Amniotic epithelial cell (primary cell): ENCODE measurements around the gene PMPCA.

Experiments used
- DNase-seq: peaks from one replicate; pipeline ENCODE4 v3.0.0-alpha.2; 2010; ENCODE audit warnings: low read depth

PMPCA gene

GRCh38 chr9:136456258-136456657 is 45.8 kb downstream of the PMPCA start:
- no peak for DNase-seq

GRCh38 chr9:136457326-136457725 is 46.9 kb downstream of the PMPCA start:
- DNase-seq, result no peak

GRCh38 chr9:136459425-136459824 is 49.0 kb downstream of the PMPCA start:
- no peak for DNase-seq

DNA sequence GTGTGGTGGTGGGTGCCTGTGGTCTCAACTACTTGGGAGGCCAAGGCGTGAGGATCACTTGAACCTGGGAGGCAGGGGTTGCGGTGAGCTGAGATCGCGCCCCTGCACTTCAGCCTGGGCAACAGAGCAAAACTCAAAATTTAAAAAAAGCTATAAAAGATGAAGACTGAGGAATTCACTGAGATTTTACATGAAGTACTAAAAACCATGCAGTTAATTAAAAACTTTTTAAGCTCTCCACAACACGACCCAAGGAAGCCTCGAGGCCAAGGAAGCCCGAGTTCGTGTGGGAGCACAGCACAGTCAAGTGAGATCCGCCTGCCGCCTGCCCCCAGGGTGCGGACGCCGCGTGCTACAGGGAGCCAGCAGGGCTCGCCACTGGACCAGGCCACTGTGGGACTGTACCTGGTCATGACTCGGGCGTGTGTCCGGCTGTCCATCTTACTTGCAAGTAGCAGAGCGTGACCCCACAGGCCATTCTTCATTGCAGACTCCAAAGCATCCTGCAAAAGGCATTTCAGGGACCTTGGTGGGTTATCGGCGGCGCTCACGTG is 50.4 kb downstream of the PMPCA start:
- no peak for DNase-seq

- no peak for DNase-seq
These were observed 52.2 kb downstream of the PMPCA start for GRCh38 chr9:136462664-136463063.

DNA sequence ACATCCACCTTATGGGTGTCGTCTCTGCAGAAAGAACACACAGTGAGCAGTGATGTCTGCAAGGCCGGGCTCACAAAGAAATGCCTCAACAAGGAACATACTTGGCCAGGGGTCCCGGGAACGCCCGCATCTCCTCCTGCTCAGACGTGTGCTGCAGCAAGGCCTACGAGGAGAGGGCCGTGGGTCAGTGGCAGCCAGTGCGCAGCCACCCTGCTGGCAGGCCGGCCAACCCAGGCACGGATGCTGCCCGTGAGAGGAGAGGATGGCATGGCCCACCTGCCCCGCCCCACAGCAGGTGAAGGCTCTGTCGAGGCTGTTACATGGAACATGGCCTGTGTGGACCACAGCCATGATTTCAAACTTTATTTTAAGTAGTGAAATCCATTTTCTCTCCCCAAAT is 53.1 kb downstream of the PMPCA start:
- no peak for DNase-seq

DNA sequence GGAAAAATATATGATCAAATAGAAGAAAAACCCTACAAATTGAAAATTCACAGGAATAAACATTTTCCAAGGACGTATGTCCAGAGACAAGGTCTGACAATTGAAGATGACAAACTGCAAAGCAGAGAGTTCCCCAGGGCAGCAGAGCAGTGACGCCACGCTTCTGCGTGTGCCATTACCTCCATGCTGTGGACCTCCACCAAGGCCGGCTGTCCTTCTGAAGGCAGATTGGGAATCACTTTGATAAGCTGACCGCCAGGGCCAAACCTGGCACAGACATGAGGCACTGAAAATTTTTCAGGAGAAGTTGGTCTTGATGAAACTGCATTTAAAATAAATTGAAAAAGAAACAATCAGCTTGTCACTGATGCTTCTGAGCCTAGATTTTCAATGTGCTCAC is 53.8 kb downstream of the PMPCA start:
- no peak for DNase-seq

DNA sequence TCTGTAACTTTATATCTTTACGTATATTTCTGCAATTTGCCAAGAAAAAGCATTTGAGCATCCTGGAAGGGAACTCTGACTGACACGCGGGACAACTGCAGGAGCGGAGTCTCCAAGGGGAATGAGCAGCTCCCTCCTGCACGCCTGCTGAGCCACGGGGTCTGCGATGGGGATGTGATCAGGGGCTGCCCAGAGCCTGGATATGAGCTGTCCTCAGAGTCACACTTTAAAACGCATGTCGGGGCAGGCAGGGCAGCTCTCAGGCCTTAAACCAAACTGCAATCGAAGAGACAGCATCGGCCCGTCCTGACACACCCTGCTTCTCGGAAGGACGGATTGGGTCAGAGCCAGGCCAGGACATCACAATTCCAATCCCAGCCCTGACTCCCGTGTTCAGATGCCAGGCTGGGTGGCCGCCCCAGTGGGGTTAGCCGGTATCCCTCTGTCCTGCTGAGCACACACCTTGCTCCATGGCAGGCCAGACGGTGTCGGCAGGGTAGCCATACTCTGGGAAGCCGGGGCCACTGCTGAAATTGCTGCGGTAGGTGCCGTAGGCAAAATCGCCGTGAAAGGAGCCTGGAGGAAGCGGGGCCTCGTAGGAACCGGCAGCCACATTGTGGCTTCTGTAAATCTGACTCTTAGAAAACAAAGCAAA is 55.2 kb downstream of the PMPCA start:
- DNase-seq, result no peak

DNA sequence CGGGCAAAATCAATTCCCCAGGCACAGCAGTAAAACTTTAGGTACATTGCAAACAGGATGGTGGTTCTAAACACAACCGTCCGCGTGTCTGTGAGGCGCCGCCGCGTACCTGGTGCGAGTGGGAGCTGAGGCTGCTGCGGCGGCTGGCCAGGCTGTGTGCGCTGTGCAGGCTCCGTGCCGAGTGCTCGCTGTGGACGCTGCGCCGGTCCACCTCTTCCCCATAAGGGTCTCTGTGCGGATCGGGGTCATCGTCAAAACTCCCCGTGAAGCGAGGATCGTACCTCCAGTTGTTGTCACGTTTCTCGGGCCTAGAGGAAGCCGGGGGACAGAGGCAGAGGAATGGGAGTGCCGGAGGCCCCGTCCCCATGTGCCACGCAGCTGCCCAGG is 55.7 kb downstream of the PMPCA start:
- no peak for DNase-seq

DNA sequence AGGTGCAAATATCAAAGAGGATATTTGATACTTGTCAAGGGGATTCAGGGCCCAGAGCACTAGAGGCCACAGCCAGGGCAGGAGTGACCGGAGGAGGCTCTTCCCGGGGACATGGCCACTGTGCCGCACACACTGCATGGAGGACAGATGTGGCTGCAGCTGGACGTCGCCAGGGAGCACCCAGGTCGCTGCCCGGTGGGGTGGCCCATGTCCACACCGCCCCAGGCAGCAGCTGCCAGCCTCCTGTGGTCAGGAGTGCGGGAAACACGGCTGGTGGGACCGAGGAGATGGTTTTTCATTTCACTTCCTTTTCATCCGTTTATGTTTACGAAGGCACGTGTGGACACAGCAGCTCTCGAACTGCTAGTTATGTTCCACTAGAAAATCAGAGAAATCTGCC is 57.3 kb downstream of the PMPCA start:
- no peak for DNase-seq

- DNase-seq, result no peak
These were observed 59.9 kb downstream of the PMPCA start for GRCh38 chr9:136470356-136470755.

DNA sequence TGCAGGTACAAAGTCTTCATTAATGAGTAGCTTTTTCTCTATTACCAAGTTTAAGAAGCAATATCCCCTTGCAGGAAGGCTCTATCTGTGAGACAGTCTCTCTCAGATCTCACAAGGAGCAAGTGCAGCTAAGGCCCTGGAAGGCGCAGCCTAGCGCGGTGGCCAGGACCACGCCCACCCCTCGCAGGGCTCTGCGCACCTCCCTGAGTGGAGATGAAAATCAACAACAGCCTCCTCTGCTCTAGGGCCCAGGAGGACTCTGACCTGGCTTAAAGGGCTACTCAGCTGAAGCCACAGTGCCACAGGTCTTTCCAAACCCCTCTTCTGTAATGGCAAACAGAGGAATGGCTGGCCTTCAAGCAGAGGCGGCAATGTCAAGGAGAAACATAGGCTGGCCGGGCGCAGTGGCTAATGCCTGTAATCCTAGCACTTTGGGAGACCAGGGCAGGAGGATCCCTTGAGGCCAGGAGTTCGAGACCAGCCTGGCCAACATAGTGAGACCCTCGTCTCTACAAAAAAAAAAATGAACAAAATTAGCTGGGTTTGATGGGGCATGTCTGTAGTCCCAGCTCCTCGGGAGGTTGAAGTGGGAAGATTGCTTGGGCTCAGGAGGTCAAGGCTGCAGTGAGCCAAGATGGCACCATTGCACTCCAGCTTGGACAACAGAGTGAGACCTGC is 60.5 kb downstream of the PMPCA start:
- no peak for DNase-seq

GRCh38 chr9:136471802-136472487 is 61.5 kb downstream of the PMPCA start:
- no peak for DNase-seq

DNA sequence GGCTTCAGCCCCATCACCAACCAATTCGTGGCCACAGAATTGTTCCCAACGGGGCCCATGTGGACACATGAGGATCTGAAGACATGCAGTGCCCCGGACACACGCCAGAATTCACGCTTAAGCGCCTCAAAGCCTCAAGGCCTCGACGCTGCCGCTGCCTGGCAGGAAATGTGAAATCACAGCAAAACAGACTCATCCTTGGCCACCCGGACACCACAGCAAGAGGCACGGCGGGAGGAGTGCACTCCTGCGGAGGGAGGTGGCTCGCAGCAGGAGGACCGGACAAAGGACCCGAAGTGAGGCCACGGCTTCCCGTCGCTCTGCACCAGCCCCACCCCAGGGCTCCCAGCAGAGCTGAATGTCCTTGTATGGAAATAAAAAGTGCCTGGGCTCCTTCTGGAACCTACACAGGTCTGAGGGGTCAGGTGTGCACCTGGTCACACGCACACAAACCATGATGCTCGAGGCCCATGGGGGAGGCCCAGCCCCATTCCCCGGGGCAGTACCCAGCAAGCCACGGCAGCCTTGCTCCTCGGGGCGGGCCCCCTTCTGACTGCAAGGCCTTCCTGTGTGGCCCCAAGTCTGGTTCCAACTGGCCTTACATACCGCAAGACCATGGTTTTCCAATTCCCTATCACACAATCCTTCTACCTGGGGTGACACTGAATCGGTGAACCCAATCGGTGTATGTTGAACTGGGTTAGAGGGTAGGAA is 62.3 kb downstream of the PMPCA start:
- no peak for DNase-seq

GRCh38 chr9:136473354-136473721 is 62.9 kb downstream of the PMPCA start:
- DNase-seq, result no peak
